Bronchial epithelial cell (primary cell): ENCODE results near the gene PTH1R. TPM values are rescaled to one million over a fixed set of nuclear protein-coding genes. Genes with fewer than 3 reads are reported as not detected.
A peak's percentile ranks its signal among the peaks of the same experiment; 100 is the strongest.

Experiments
- DNase-seq: peaks from one replicate; pipeline ENCODE4 v3.0.0-alpha.2; 2010; ENCODE audit warnings: low read depth
- FAIRE-seq: peaks from 2 replicates; lab custom pipeline; 2011; peaks lifted over from hg19 to GRCh38; lab: Jason Lieb, UNC
- H3K27me3 ChIP-seq: 2 replicates; pipeline ENCODE4 v1.5.1; 2011; ENCODE audit warnings: low read length; ENCODE audit not compliant: control insufficient read depth, insufficient read depth
- H3K36me3 ChIP-seq: 2 replicates; pipeline ENCODE4 v1.5.1; 2011; ENCODE audit warnings: low read length; ENCODE audit not compliant: control insufficient read depth, insufficient read depth
- H3K4me3 ChIP-seq: 2 replicates; pipeline ENCODE4 v1.5.1; 2011; ENCODE audit warnings: mild to moderate bottlenecking, low read depth, low read length, control low read depth
- total RNA-seq: library from RNA; depleted of rRNA; stranded (reverse); fragments of >200 nt; gene quantifications from 2 replicates; pipeline ENCODE4 v1.2.1, GENCODE V29; 2014
- TF ChIP-seq, protein P1 (sequence below): IDR thresholded peaks from 2 replicates; pipeline ENCODE4 v1.5.1; 2011; ENCODE audit warnings: mild to moderate bottlenecking, moderate library complexity, low read length, control low read depth, inconsistent platforms; ENCODE audit not compliant: insufficient read depth, severe bottlenecking

The PTH1R gene
- total RNA-seq, 1 donor from 2014 or later: not detected

DNA sequence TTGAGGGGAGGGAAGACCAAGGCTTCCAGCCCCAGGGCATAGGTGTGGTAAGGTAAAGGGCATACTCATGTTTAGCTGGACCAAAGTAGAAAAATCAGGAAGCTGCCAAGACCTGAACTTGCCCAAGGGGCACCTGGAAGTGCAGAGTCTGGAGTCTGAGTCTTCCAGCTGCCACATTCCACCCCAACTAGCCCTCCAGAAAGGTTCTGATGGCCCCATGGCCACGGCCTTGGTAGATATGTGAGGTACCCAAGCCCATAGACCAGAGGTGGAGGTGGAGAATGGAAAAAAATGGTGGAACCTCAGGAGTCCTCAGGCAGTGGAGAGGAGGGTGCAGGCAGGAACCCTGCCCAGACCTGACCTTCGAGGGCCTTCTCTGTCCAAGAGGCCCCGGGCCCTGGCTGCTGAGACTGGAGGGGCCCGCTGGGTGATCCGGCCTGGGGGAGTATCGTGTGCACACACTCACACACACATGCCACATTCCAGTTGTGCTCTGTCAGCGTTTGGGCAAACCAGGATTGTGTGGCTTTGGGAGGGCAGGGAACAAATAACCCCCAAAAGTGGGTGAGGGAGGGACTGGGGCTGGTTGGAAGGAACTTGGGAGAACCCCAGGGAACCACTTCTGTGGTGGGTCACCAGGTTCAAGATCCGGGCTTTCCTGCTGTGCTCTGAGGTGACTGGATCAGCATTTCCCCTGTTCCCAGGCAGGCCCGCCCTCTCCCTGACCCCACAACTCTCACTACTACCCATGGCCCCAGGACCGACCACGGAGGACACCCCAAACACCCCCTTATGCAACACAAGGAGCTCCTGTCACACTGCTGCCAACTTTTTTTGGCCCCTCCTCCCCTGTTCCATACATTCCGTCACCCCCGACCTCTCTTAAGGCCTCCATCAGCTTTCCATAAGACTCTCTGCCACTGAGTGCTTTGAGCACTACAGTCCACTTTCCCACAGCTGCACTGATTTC, 25.9 kb upstream of the PTH1R start:
- Histone ChIP-seq H3K27me3 (no peaks in the 10 kb centered on the region), H3K36me3 (no peaks in the 10 kb centered on the region), H3K4me3 (no peak overlapping the region)
- FAIRE-seq: peak; percentile 32
- TF ChIP-seq, protein P1, sequence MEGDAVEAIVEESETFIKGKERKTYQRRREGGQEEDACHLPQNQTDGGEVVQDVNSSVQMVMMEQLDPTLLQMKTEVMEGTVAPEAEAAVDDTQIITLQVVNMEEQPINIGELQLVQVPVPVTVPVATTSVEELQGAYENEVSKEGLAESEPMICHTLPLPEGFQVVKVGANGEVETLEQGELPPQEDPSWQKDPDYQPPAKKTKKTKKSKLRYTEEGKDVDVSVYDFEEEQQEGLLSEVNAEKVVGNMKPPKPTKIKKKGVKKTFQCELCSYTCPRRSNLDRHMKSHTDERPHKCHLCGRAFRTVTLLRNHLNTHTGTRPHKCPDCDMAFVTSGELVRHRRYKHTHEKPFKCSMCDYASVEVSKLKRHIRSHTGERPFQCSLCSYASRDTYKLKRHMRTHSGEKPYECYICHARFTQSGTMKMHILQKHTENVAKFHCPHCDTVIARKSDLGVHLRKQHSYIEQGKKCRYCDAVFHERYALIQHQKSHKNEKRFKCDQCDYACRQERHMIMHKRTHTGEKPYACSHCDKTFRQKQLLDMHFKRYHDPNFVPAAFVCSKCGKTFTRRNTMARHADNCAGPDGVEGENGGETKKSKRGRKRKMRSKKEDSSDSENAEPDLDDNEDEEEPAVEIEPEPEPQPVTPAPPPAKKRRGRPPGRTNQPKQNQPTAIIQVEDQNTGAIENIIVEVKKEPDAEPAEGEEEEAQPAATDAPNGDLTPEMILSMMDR: no peak
- DNase-seq: no peak

DNA sequence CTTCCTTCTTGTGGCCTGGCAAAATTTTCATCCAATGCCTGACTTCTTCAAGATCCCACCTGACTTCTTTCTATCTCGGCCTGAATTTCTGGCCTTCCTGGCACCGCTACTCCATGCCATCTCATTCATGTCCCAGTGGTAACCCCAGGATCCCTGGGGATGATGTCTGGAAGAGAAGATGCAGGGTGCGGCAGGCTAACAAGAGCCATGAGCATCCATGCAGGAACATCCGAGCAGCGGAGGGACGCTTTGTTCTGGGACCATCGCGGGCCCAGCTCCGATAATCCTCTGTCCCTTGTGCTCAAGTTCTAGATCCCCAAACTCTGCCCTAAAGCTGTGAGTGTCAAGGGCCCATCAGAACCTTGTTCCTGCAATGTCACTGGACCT, 25.2 kb upstream of the PTH1R start:
- H3K36me3 ChIP-seq: no peaks in the 10 kb centered on the region
- no peak for FAIRE-seq
- DNase-seq: no peak
- no peaks in the 10 kb centered on the region for H3K27me3 ChIP-seq
- TF ChIP-seq, protein P1: no peak
- H3K4me3 ChIP-seq: no peak overlapping the region

DNA sequence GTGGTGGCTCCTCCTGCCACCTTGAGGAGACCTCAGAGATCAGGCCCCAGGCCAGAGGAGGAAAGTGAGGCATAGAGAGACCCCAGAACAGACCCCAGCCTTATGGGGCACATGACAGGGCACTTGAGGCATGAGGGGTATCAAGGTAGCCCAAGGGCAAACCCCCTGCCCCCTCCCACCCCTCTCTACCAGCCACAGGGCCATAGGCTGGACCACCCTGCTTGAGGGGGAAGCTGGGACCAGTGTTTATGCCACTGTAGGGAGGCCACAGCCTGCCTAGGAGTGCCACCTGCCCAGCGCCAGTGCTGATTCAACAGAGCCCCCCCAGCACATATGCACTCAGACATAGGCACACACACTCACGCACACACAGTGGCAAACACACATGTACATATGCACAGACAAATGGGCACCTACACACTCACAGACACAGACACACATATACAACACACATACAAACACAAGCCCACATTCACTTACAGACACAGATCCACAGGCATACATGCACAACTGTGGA, 24.6 kb upstream of the PTH1R start:
- no peaks in the 10 kb centered on the region for H3K36me3 ChIP-seq
- no peak for DNase-seq
- no peaks in the 10 kb centered on the region for H3K27me3 ChIP-seq
- TF ChIP-seq, protein P1: no peak
- peak; percentile 79 for FAIRE-seq
- no peak overlapping the region for H3K4me3 ChIP-seq

DNA sequence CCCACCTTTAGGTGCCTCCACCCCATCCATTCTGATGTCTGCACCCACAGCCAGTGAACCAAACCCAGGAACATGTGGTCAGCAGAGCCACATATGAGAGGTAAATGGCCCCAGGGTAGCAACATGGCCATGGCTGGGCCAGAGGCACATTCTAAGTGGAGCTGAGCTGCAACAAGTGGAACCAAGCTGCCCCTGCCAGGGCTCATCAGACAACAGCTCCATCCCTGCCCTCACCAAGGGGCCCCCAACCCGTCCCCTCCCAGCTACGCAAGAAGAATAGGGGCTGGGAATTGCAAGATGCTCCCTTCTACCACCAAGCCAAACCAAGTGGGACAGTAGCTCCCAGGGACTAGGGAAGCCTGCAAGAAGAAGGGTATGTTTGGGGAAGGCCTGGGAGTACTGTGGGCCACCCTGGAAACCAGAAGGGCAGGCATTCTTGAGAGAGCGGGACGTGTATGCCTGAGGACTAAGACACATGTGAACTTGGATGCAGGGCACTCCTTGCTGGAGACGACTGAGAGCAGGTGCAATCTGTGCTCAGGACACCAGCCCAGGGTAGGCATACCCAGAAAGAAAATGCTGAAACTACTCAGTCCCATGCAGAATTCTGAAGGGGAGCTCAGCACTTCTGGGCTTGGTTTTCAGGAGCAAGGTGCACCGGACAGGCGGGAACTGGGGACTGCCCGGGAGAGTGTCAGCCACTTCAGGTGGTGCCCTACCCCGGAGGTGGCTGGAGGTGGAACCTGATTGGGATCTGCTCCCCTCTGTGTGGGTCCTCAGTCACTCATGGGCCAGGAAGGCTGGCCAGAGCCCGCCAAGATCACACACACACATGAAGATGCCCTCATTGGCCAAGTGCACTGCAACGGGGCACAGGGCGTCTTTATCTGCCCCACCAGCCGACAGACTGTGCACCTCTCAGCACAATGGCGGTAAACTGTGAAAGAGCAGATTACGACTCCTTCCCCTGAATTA, 23.8 kb upstream of the PTH1R start:
- Histone ChIP-seq H3K36me3 (no peaks in the 10 kb centered on the region), H3K27me3 (no peaks in the 10 kb centered on the region), H3K4me3 (no peak overlapping the region)
- DNase-seq: no peak
- TF ChIP-seq, protein P1: no peak
- FAIRE-seq: no peak

GRCh38 chr3:46854555-46854991, 22.9 kb upstream of the PTH1R start:
- Histone ChIP-seq H3K27me3 (no peaks in the 10 kb centered on the region), H3K36me3 (no peaks in the 10 kb centered on the region), H3K4me3 (no peak overlapping the region)
- TF ChIP-seq, protein P1: no peak
- FAIRE-seq (no peak), DNase-seq (no peak)
